DND-41 (cell line): ENCODE results near the gene NPDC1.

Experiments used
- EZH2 ChIP-seq: IDR thresholded peaks from 3 replicates; pipeline ENCODE4 v1.6.1; 2012; ENCODE audit warnings: borderline replicate concordance, low read depth, mild to moderate bottlenecking, moderate library complexity, low read length, inconsistent platforms; ENCODE audit not compliant: severe bottlenecking
- TF ChIP-seq, protein P1 (sequence below): IDR thresholded peaks from 2 replicates; pipeline ENCODE4 v1.5.1; 2012; ENCODE audit warnings: borderline replicate concordance, low read length, moderate library complexity, mild to moderate bottlenecking; ENCODE audit not compliant: poor library complexity, severe bottlenecking; ENCODE audit errors: extremely low read depth

DNA sequence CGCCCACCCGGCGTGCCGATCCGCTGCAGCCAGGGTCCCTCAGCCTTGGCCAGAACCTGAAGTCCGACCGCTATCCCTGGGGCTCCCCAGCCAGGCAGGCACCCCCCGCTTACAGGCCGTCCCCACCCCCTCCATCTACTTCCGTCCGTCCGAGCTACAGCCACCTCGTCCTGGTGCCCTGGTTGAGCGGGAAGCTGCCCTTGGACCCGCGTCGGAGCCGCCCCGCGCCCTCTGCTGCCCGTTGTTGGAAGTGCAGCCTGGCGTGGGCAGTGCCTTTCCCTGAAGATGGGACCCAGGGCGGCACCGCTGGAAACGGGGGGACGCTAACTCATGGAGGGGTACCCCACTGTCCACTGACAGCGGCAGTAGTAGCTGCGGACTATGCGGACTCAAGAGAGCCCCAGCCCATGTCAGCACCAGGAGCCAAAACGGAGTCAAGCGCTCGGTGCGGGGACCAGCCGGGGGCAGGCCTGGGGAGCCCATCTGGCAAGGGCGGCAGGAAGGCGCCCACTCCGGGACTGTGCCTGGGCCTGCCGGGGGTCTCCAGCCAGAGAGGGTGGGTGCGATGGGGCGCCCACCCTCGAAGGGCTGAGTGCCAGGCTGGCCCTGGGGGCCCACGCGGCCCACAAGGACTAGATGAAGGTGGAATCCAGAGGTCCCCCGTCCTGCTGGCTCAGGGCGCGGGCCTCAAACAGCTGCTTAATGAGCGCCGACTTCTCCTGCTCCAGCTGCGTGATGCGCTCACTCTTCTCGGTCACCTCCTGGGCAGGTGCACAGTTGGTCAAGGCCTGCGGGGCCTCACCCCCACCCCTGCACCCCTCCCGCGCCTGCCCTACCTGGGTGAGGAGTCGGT is 18.3 kb upstream of the NPDC1 start:
- TF ChIP-seq EZH2, result no peak
- TF ChIP-seq, protein P1, sequence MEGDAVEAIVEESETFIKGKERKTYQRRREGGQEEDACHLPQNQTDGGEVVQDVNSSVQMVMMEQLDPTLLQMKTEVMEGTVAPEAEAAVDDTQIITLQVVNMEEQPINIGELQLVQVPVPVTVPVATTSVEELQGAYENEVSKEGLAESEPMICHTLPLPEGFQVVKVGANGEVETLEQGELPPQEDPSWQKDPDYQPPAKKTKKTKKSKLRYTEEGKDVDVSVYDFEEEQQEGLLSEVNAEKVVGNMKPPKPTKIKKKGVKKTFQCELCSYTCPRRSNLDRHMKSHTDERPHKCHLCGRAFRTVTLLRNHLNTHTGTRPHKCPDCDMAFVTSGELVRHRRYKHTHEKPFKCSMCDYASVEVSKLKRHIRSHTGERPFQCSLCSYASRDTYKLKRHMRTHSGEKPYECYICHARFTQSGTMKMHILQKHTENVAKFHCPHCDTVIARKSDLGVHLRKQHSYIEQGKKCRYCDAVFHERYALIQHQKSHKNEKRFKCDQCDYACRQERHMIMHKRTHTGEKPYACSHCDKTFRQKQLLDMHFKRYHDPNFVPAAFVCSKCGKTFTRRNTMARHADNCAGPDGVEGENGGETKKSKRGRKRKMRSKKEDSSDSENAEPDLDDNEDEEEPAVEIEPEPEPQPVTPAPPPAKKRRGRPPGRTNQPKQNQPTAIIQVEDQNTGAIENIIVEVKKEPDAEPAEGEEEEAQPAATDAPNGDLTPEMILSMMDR, result peak; percentile 87
